Trophoblast cell (in vitro differentiated cells and primary cell): ENCODE measurements around the gene ORAI2.
A peak's percentile ranks its signal among the peaks of the same experiment; 100 is the strongest.

Experiments used
- DNase-seq, 2 donors: peaks; one replicate each; pipeline ENCODE4 v3.0.0-alpha.2; 2016
- H2AFZ ChIP-seq: 2 replicates; pipeline ENCODE4 v1.6.1; 2013; ENCODE audit warnings: low read length, moderate library complexity, mild to moderate bottlenecking; ENCODE audit not compliant: insufficient read depth, poor library complexity
- H2AK5ac ChIP-seq: 2 replicates; pipeline ENCODE4 v1.6.1; 2013; ENCODE audit warnings: mild to moderate bottlenecking, low read length
- H2BK120ac ChIP-seq: 2 replicates; pipeline ENCODE4 v1.6.1; 2013; ENCODE audit warnings: low read length, mild to moderate bottlenecking, moderate library complexity; ENCODE audit not compliant: insufficient read depth, poor library complexity
- H2BK12ac ChIP-seq: 2 replicates; pipeline ENCODE4 v1.6.1; 2013; ENCODE audit warnings: mild to moderate bottlenecking, low read length, moderate library complexity
- H2BK5ac ChIP-seq: 2 replicates; pipeline ENCODE4 v1.6.1; 2013; ENCODE audit warnings: low read length, low read depth, moderate library complexity, mild to moderate bottlenecking; ENCODE audit not compliant: poor library complexity
- H3K14ac ChIP-seq: 2 replicates; pipeline ENCODE4 v1.6.1; 2013; ENCODE audit warnings: mild to moderate bottlenecking, low read length
- H3K18ac ChIP-seq: 2 replicates; pipeline ENCODE4 v1.6.1; 2013; ENCODE audit warnings: mild to moderate bottlenecking, low read length
- H3K23ac ChIP-seq: 2 replicates; pipeline ENCODE4 v1.6.1; 2013; ENCODE audit warnings: low read length
- H3K27ac ChIP-seq: 2 replicates; pipeline ENCODE4 v1.5.1; 2013; ENCODE audit warnings: low read depth, mild to moderate bottlenecking, inconsistent platforms, low read length, moderate library complexity
- H3K27me3 ChIP-seq: 2 replicates; pipeline ENCODE4 v1.6.1; 2013; ENCODE audit warnings: inconsistent platforms, mild to moderate bottlenecking, low read length, moderate library complexity; ENCODE audit not compliant: insufficient read depth
- H3K36me3 ChIP-seq, 2 experiments: 1 replicate in 1 of 2; 2 replicates in 1 of 2; pipeline ENCODE4 v1.6.1; 2013; ENCODE audit warnings: low read length in 2 of 2, mild to moderate bottlenecking in 2 of 2, moderate library complexity in 1 of 2; ENCODE audit not compliant: insufficient read depth in 2 of 2, control insufficient read depth in 1 of 2
- H3K4ac ChIP-seq: 2 replicates; pipeline ENCODE4 v1.6.1; 2013; ENCODE audit warnings: low read depth, mild to moderate bottlenecking, low read length, moderate library complexity
- H3K4me1 ChIP-seq, 2 experiments: 1 replicate in 1 of 2; 2 replicates in 1 of 2; pipeline ENCODE4 v1.6.1; 2013; ENCODE audit warnings: low read length in 2 of 2, mild to moderate bottlenecking in 2 of 2, moderate library complexity in 1 of 2; ENCODE audit not compliant: insufficient read depth in 2 of 2, control insufficient read depth in 1 of 2
- H3K4me2 ChIP-seq: 2 replicates; pipeline ENCODE4 v1.6.1; 2013; ENCODE audit warnings: inconsistent platforms, mild to moderate bottlenecking, low read length, moderate library complexity
- H3K4me3 ChIP-seq: 2 replicates; pipeline ENCODE4 v1.5.1; 2013; ENCODE audit warnings: mild to moderate bottlenecking, low read depth, low read length, inconsistent platforms
- H3K79me1 ChIP-seq: one replicate; pipeline ENCODE4 v1.6.1; 2013; ENCODE audit warnings: low read length
- H3K79me2 ChIP-seq: 2 replicates; pipeline ENCODE4 v1.6.1; 2013; ENCODE audit warnings: low read length, mild to moderate bottlenecking; ENCODE audit not compliant: control insufficient read depth, insufficient read depth, poor library complexity
- H3K9ac ChIP-seq: 2 replicates; pipeline ENCODE4 v1.6.1; 2013; ENCODE audit warnings: mild to moderate bottlenecking, low read length
- H3K9me3 ChIP-seq: 2 replicates; pipeline ENCODE4 v1.6.1; 2013; ENCODE audit warnings: low read depth, mild to moderate bottlenecking, control low read depth, inconsistent platforms, low read length; ENCODE audit not compliant: insufficient read depth
- H4K12ac ChIP-seq: 2 replicates; pipeline ENCODE4 v1.6.1; 2013; ENCODE audit warnings: low read depth, mild to moderate bottlenecking, low read length, moderate library complexity
- H4K8ac ChIP-seq: 2 replicates; pipeline ENCODE4 v1.6.1; 2013; ENCODE audit warnings: low read depth, mild to moderate bottlenecking, low read length, moderate library complexity
- H4K91ac ChIP-seq: one replicate; pipeline ENCODE4 v1.6.1; 2013; ENCODE audit warnings: low read depth, mild to moderate bottlenecking, low read length, moderate library complexity
- WGBS: extraction: QIAGEN DNeasy Blood & Tissue Kit; methylation state at CpG from one replicate; pipeline ENCODE4 v1.1.7; 2013; ENCODE audit warnings: missing lambda C conversion rate; ENCODE audit not compliant: insufficient read length, insufficient coverage; ENCODE audit errors: extremely low coverage; 5-methylcytosine and 5-hydroxymethylcytosine counted together

ORAI2 gene

DNA sequence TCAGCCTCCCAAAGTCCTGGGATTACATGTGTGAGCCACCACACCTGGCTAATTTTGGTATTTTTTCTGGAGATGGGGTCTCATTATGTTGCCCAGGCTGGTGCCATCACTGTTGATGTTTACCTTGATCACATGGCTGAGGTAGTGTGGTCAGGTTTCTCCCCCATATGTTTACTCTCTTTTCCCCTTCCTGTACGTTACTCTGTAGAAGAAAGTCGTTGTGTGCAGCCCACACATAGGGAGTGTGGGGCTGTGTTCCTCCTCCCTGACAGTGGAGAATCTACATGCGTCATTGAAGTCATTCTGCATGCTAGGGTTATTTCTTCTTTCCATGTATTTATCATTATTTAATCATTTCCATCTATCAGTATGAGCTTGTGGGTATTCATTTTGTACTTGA lies 16.3 kb upstream of the ORAI2 start:
- Histone ChIP-seq H3K4me3 (no peak overlapping the region), H3K18ac (no peak overlapping the region), H2BK5ac (no peak overlapping the region), H4K12ac (no peak overlapping the region), H3K14ac (no peak overlapping the region), H3K79me2 (no peaks in the 10 kb centered on the region), H3K27ac (no peak overlapping the region), H3K4me1 (no peaks in the 10 kb centered on the region), H3K36me3 (peaks cover 44 to 70% of the 10 kb centered on the region in 2 experiments), H3K23ac (no peak overlapping the region), H3K4ac (no peak overlapping the region), H4K91ac (no peak overlapping the region), H4K8ac (no peak overlapping the region), H3K9me3 (peaks cover 1% of the 10 kb centered on the region), H2AK5ac (no peak overlapping the region), H3K4me2 (no peak overlapping the region), H3K27me3 (no peaks in the 10 kb centered on the region), H3K9ac (no peak overlapping the region), H3K79me1 (no peaks in the 10 kb centered on the region), H2BK120ac (no peak overlapping the region), H2BK12ac (no peak overlapping the region), H2AFZ (no peak overlapping the region)
- no peak for DNase-seq
- no CpG with 5 or more reads among the region's 3 CpGs for WGBS

DNA sequence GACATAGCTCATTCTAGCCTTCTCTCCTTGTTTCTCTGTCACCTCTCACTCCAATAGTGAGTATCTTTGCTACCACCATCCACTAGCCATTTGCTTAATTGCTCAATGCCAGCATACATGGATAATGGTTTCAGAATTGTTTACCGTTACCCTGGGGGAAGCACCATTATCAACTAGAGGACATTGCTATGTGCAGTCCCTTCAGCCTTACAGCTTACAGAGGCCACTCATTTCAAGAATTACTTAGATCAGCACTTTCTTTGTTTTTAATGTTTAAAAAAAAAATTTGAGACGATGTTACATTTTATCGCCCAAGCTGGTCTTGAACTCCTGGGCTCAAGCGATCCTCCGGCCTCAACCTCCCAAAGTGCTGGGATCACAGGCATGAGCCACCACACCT lies 14.8 kb upstream of the ORAI2 start:
- no CpG with 5 or more reads among the region's 5 CpGs for WGBS
- Histone ChIP-seq H2BK120ac (no peak overlapping the region), H3K23ac (no peak overlapping the region), H2AK5ac (no peak overlapping the region), H3K14ac (no peak overlapping the region), H3K36me3 (peaks cover 41 to 61% of the 10 kb centered on the region in 2 experiments), H4K8ac (no peak overlapping the region), H3K79me1 (no peaks in the 10 kb centered on the region), H2AFZ (no peak overlapping the region), H3K4me1 (no peaks in the 10 kb centered on the region), H3K79me2 (no peaks in the 10 kb centered on the region), H2BK5ac (no peak overlapping the region), H3K27ac (no peak overlapping the region), H3K9ac (no peak overlapping the region), H3K4me2 (no peak overlapping the region), H2BK12ac (no peak overlapping the region), H3K18ac (no peak overlapping the region), H3K4me3 (no peak overlapping the region), H4K91ac (no peak overlapping the region), H3K27me3 (no peaks in the 10 kb centered on the region), H3K9me3 (peaks cover 1% of the 10 kb centered on the region), H3K4ac (no peak overlapping the region), H4K12ac (no peak overlapping the region)
- peak in 1 of 2 donors; percentile 32 for DNase-seq

DNA sequence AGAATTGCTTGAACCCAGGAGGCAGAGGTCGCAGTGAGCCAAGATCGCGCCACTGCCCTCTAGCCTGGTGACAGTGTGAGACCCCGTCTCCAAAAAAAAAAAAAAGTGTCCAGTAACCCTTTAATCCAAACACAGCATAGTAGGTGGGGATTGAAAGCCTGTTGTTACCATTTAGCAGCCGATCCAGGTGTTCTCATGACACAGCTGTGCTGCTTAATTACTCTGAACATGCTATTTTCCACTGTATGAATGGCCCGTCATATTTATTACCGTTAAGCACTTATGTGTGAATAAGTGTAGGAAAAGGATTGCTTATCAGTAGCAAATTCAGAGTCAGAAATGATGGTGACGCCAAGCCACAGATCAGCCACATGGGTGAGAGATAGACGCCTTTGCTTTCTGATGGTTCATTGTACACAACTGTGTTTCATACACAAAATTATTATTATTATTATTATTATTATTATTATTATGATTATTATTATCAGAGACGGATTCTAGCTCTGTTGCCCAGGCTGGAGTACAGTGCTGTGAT lies 11.6 kb upstream of the ORAI2 start:
- no peaks in the 10 kb centered on the region for H3K79me2 ChIP-seq
- no peak overlapping the region for H2AK5ac ChIP-seq
- no CpG with 5 or more reads among the region's 10 CpGs for WGBS

DNA sequence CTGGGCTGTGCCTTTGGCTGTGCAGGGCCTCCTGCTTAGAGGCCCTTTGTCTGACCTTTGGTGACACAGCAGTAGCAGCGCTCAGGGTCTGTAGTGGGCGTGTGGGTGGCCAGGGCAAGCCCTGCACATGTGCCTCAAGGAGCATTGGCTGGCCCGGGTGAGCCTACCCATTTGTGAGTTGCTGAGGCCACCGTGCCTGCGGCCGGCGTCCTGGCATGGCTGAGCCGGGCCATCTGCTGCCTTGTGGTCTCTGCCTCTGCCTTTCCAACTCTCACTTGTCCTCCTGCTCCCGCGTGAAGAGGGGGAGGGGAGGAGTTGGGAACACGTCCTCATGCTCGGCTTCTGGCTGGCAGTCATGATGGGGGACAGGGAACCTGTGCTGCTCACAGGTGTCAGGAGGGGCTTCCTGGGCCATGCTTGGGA lies 9.2 kb upstream of the ORAI2 start:
- H4K8ac ChIP-seq: no peak overlapping the region
- no peak overlapping the region for H2BK5ac ChIP-seq
- H2BK120ac ChIP-seq: no peak overlapping the region
- H3K4me2 ChIP-seq: no peak overlapping the region
- H3K4me1 ChIP-seq: no peaks in the 10 kb centered on the region
- H2AFZ ChIP-seq: no peak overlapping the region
- H3K9ac ChIP-seq: no peak overlapping the region
- no peak overlapping the region for H2BK12ac ChIP-seq
- no peaks in the 10 kb centered on the region for H3K27me3 ChIP-seq
- no peaks in the 10 kb centered on the region for H3K9me3 ChIP-seq
- no peaks in the 10 kb centered on the region for H3K79me1 ChIP-seq
- peaks cover 52 to 67% of the 10 kb centered on the region in 2 experiments for H3K36me3 ChIP-seq
- H3K18ac ChIP-seq: no peak overlapping the region
- no peak for DNase-seq
- no peak overlapping the region for H3K14ac ChIP-seq
- H3K79me2 ChIP-seq: no peaks in the 10 kb centered on the region
- no peak overlapping the region for H4K12ac ChIP-seq
- no peak overlapping the region for H3K4me3 ChIP-seq
- H2AK5ac ChIP-seq: no peak overlapping the region
- no peak overlapping the region for H3K4ac ChIP-seq
- H4K91ac ChIP-seq: no peak overlapping the region
- H3K23ac ChIP-seq: no peak overlapping the region
- H3K27ac ChIP-seq: no peak overlapping the region
- no CpG with 5 or more reads among the region's 12 CpGs for WGBS

More for the DNA sequence above, 11.6 kb upstream of the ORAI2 start:
- Histone ChIP-seq H4K12ac (no peak overlapping the region), H3K4me1 (no peaks in the 10 kb centered on the region), H3K27me3 (no peaks in the 10 kb centered on the region), H2BK5ac (no peak overlapping the region), H4K91ac (no peak overlapping the region), H2BK120ac (no peak overlapping the region), H3K79me1 (no peaks in the 10 kb centered on the region), H3K4ac (no peak overlapping the region), H2BK12ac (no peak overlapping the region), H3K4me2 (no peak overlapping the region), H2AFZ (no peak overlapping the region), H3K18ac (no peak overlapping the region), H3K9me3 (no peaks in the 10 kb centered on the region), H3K9ac (no peak overlapping the region), H3K23ac (no peak overlapping the region), H3K4me3 (no peak overlapping the region), H3K27ac (no peak overlapping the region), H3K36me3 (peaks cover 48 to 70% of the 10 kb centered on the region in 2 experiments), H3K14ac (no peak overlapping the region), H4K8ac (no peak overlapping the region)
- no peak for DNase-seq
